Activated naive CD4-positive, alpha-beta T cell treated with anti-CD3 and anti-CD28 coated beads, Interleukin-2, amount 10 ng/mL, durations not matched to agents 7 days and 5 days (primary cell): ENCODE results near the gene GJB4.
"Not testable (repeated sequence)": the region's sequence is repeated elsewhere in the genome, so short reads cannot be mapped to it uniquely, and the experiment has no call there.

Source experiments
- CTCF ChIA-PET: fragments of 350-600 bp; sonication (Branson Sonifier 250); formaldehyde crosslinking; loops from one replicate; lab custom pipeline; 2021; ENCODE audit warnings: antibody characterized with exemption; lab: Charles Lee
- DNase-seq: peaks from one replicate; pipeline ENCODE4 v3.0.0-alpha.2; 2020
- H3K27ac Mint-ChIP-seq: one replicate; pipeline ENCODE4 v1.8.0; 2021; ENCODE audit warnings: mild to moderate bottlenecking, moderate library complexity, mixed read lengths
- H3K27me3 Mint-ChIP-seq: one replicate; pipeline ENCODE4 v1.8.0; 2021; ENCODE audit warnings: mild to moderate bottlenecking, mixed read lengths
- H3K36me3 Mint-ChIP-seq: one replicate; pipeline ENCODE4 v1.8.0; 2021; ENCODE audit warnings: mixed read lengths
- H3K4me1 Mint-ChIP-seq: one replicate; pipeline ENCODE4 v1.8.0; 2021; ENCODE audit warnings: mixed read lengths
- H3K4me3 Mint-ChIP-seq: one replicate; pipeline ENCODE4 v1.8.0; 2021; ENCODE audit warnings: mild to moderate bottlenecking, moderate library complexity, mixed read lengths
- H3K9me3 Mint-ChIP-seq: one replicate; pipeline ENCODE4 v1.8.0; 2021; ENCODE audit warnings: mixed read lengths

The GJB4 gene

GRCh38 chr1:34757386-34757785 is 2.2 kb upstream of the GJB4 start:
- no peak for DNase-seq
- no peaks in the 10 kb centered on the region for H3K9me3 Mint-ChIP-seq
- H3K4me1 Mint-ChIP-seq, result no peaks in the 10 kb centered on the region
- H3K4me3 Mint-ChIP-seq, result no peak overlapping the region
- H3K36me3 Mint-ChIP-seq, result no peaks in the 10 kb centered on the region
- CTCF ChIA-PET, result no interaction called here
- H3K27ac Mint-ChIP-seq, result no peak overlapping the region
- H3K27me3 Mint-ChIP-seq, result peaks cover 12% of the 10 kb centered on the region

DNA sequence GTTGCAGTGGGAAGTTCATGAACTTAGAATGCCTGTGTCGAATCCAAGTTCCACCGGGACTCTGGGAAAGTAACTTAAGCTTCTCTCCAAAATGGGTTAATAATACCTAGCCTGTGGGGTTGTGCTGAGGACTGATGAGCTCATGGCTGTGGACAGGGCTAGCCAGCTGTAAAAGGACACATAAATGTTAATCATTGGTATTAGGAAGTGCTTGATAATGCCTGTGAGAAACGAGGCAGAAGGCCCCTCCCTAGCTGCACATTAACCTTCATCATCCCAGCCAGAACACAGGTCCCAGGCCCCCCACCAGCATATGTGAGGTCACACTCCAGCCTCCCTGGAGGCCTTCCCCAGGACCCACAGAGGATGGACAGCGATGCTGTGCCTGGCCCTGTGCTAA is 789 bp upstream of the GJB4 start:
- Mint-ChIP-seq H3K4me3 (no peak overlapping the region), H3K4me1 (no peaks in the 10 kb centered on the region), H3K27ac (no peak overlapping the region), H3K36me3 (no peaks in the 10 kb centered on the region), H3K27me3 (peaks cover 12% of the 10 kb centered on the region), H3K9me3 (no peaks in the 10 kb centered on the region)
- CTCF ChIA-PET, result interaction anchor here (1.0 kb wide), 1 partner anchor 15 kb away, joined by 3 read pairs; no protein-coding TSS in a partner anchor
- no peak for DNase-seq

GRCh38 chr1:34761176-34761761 is 1.7 kb downstream of the GJB4 start:
- Mint-ChIP-seq H3K4me3 (no peak overlapping the region), H3K27me3 (peaks cover 12% of the 10 kb centered on the region), H3K36me3 (no peaks in the 10 kb centered on the region), H3K4me1 (no peaks in the 10 kb centered on the region), H3K9me3 (no peaks in the 10 kb centered on the region), H3K27ac (no peak overlapping the region)
- CTCF ChIA-PET, result no interaction called here
- DNase-seq, result no peak

GRCh38 chr1:34761776-34762307 is 2.3 kb downstream of the GJB4 start:
- no peaks in the 10 kb centered on the region for H3K4me1 Mint-ChIP-seq
- no peak overlapping the region for H3K27ac Mint-ChIP-seq
- peaks cover 12% of the 10 kb centered on the region for H3K27me3 Mint-ChIP-seq
- H3K36me3 Mint-ChIP-seq, result no peaks in the 10 kb centered on the region
- no peak overlapping the region for H3K4me3 Mint-ChIP-seq
- CTCF ChIA-PET, result no interaction called here
- H3K9me3 Mint-ChIP-seq, result no peaks in the 10 kb centered on the region
- DNase-seq, result no peak

DNA sequence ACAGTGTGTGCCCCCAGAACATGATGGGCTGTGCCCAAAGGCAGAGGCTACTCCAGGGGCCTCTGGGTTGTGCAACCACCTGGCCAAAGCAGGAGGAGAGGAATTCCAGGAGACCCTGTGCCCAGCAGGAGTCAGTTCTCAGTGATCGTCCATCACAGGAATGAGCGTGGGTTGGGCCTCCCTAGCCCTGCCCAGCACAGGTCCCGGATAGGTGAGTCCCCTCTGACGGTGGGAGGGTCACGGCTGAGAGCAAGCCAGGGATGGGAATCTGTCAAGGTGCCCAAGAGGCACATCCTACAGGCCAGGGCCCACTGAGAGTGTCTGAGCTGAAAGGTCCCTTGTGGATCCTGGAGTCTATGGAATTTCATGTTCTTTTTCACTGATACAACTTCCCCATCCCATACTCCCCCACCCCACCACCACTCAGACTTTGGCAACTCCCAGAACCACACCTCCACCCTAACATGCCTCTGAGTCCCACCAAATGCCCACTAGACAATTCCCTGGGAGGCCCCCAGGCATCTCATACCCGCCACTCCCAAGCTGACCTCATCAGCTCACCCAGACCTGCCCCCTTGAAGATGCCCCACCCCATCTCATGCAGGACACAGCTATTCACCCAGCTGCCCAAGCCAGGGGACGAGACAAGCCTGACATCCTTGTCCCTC is 3.1 kb downstream of the GJB4 start:
- H3K36me3 Mint-ChIP-seq, result no peaks in the 10 kb centered on the region
- H3K4me1 Mint-ChIP-seq, result no peaks in the 10 kb centered on the region
- no peak for DNase-seq
- no peak overlapping the region for H3K27ac Mint-ChIP-seq
- H3K9me3 Mint-ChIP-seq, result no peaks in the 10 kb centered on the region
- CTCF ChIA-PET, result no interaction called here
- H3K4me3 Mint-ChIP-seq, result no peak overlapping the region
- H3K27me3 Mint-ChIP-seq, result peaks cover 10% of the 10 kb centered on the region

- Mint-ChIP-seq H3K27me3 (peaks cover 5% of the 10 kb centered on the region), H3K4me1 (no peaks in the 10 kb centered on the region), H3K9me3 (no peaks in the 10 kb centered on the region), H3K36me3 (no peaks in the 10 kb centered on the region), H3K27ac (no peak overlapping the region), H3K4me3 (no peak overlapping the region)
- DNase-seq, result no peak
- CTCF ChIA-PET, result no interaction called here
Measured at GRCh38 chr1:34763142-34763781, 3.7 kb downstream of the GJB4 start.

DNA sequence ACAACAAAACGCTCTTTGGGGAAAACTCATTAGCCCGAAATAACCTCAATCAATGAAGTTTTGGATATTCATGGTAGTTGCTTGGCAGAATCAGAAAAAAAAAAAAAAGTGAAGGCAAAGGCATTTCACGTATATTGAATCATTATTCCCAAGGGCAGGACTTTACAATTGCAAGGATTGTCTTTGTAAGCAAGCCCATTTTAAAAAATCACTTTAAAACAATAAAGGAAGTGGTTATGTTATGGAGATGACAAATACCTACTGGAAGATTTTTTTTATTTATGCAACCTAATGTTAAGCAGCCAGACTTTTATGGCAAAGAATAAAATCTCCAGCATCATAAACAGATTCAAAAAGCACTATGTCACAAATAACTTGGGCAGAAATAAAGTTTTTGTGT is 9.3 kb downstream of the GJB4 start:
- Mint-ChIP-seq H3K27me3 (no peaks in the 10 kb centered on the region), H3K27ac (no peak overlapping the region), H3K4me3 (no peak overlapping the region), H3K36me3 (no peaks in the 10 kb centered on the region), H3K4me1 (no peaks in the 10 kb centered on the region), H3K9me3 (no peaks in the 10 kb centered on the region)
- CTCF ChIA-PET, result no interaction called here
- DNase-seq, result no peak

DNA sequence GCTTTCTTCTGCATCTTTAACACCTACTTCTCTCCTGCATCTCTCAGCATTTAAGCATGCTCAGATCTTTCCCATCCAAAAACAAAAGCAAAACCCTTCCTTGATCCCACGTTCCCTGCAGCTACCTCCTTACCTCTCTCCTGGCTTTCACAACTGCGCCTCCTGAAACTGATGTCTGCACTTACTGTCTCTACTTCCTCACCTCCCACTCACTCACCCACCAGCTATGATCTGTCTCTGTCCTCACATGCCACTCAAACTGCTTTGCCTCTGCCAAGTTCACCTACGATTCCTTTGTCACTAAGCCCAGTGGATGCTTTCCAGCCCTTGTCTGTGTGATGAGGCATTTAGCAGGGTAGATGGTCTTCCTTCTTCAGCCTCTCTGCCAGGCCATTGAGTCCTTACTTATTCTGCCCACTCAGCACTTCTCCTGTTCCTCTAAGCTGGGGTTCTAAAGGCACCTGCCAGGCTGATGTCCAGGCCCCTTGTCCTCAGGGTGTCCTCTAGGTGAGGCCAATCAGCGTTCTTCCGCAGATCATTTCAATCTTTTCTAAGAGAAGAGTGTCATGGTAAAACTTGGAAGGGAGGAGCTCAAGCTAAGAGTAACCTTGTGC is 11.5 kb downstream of the GJB4 start:
- no peak for DNase-seq
- H3K4me3 Mint-ChIP-seq, result no peak overlapping the region
- H3K27ac Mint-ChIP-seq, result no peak overlapping the region
- H3K36me3 Mint-ChIP-seq, result no peaks in the 10 kb centered on the region
- H3K9me3 Mint-ChIP-seq, result no peaks in the 10 kb centered on the region
- no peaks in the 10 kb centered on the region for H3K4me1 Mint-ChIP-seq
- no peaks in the 10 kb centered on the region for H3K27me3 Mint-ChIP-seq
- CTCF ChIA-PET, result no interaction called here

- no peak for DNase-seq
- Mint-ChIP-seq H3K9me3 (no peaks in the 10 kb centered on the region), H3K4me1 (no peaks in the 10 kb centered on the region), H3K27me3 (no peaks in the 10 kb centered on the region), H3K36me3 (no peaks in the 10 kb centered on the region), H3K27ac (no peak overlapping the region), H3K4me3 (no peak overlapping the region)
- CTCF ChIA-PET, result no interaction called here
Measured at GRCh38 chr1:34771573-34772371, 12.2 kb downstream of the GJB4 start.

GRCh38 chr1:34773114-34773513 is 13.6 kb downstream of the GJB4 start:
- H3K27me3 Mint-ChIP-seq, H3K4me1 Mint-ChIP-seq, H3K9me3 Mint-ChIP-seq, DNase-seq, H3K36me3 Mint-ChIP-seq, H3K4me3 Mint-ChIP-seq, H3K27ac Mint-ChIP-seq, CTCF ChIA-PET: not testable (repeated sequence)

- DNase-seq, result no peak
- CTCF ChIA-PET, result no interaction called here
- no peaks in the 10 kb centered on the region for H3K4me1 Mint-ChIP-seq
Measured at GRCh38 chr1:34774957-34775356, 15.4 kb downstream of the GJB4 start.

GRCh38 chr1:34776911-34777310 is 17.4 kb downstream of the GJB4 start:
- Mint-ChIP-seq H3K9me3 (no peaks in the 10 kb centered on the region), H3K4me1 (no peaks in the 10 kb centered on the region), H3K4me3 (no peak overlapping the region), H3K27ac (no peak overlapping the region), H3K27me3 (peaks cover 34% of the 10 kb centered on the region), H3K36me3 (no peaks in the 10 kb centered on the region)
- DNase-seq, result no peak
- CTCF ChIA-PET, result interaction anchor here (0.9 to 1.3 kb wide), 2 partner anchors 15 to 34 kb away, joined by 3 to 4 read pairs; no protein-coding TSS in a partner anchor

More at GRCh38 chr1:34774957-34775356, 15.4 kb downstream of the GJB4 start:
- H3K4me3 Mint-ChIP-seq, result no peak overlapping the region
- no peaks in the 10 kb centered on the region for H3K9me3 Mint-ChIP-seq
- peaks cover 17% of the 10 kb centered on the region for H3K27me3 Mint-ChIP-seq
- H3K27ac Mint-ChIP-seq, result no peak overlapping the region
- H3K36me3 Mint-ChIP-seq, result no peaks in the 10 kb centered on the region

GRCh38 chr1:34777519-34778321 is 18.2 kb downstream of the GJB4 start:
- no peak for DNase-seq
- H3K9me3 Mint-ChIP-seq, result no peaks in the 10 kb centered on the region
- peaks cover 42% of the 10 kb centered on the region for H3K27me3 Mint-ChIP-seq
- CTCF ChIA-PET, result interaction anchor here (1.4 kb wide), 1 partner anchor 74 kb away, joined by 4 read pairs; no protein-coding TSS in a partner anchor
- H3K4me1 Mint-ChIP-seq, result no peaks in the 10 kb centered on the region
- no peaks in the 10 kb centered on the region for H3K36me3 Mint-ChIP-seq
- no peak overlapping the region for H3K4me3 Mint-ChIP-seq
- no peak overlapping the region for H3K27ac Mint-ChIP-seq
